GM18858 (cell line): ENCODE data around the gene MCM6.
"Not testable (repeated sequence)": the region's sequence is repeated elsewhere in the genome, so short reads cannot be mapped to it uniquely, and the experiment has no call there.

Experiments used
- ATAC-seq: cut with Tn5 transposase; IDR thresholded peaks from one replicate; pipeline ENCODE4 v1.9.1; 2021; ENCODE audit not compliant: unreplicated experiment

MCM6 gene

GRCh38 chr2:135822855-135823254 is 53.4 kb downstream of the MCM6 start:
- ATAC-seq, result no peak

- ATAC-seq, result no peak
Measured at GRCh38 chr2:135821190-135821589, 55.1 kb downstream of the MCM6 start.

GRCh38 chr2:135820003-135820618 is 56.1 kb downstream of the MCM6 start:
- ATAC-seq, result peak; percentile 88

- ATAC-seq, result no peak
Measured at GRCh38 chr2:135818937-135819610, 57.2 kb downstream of the MCM6 start.

GRCh38 chr2:135817951-135818350 is 58.3 kb downstream of the MCM6 start:
- ATAC-seq, result no peak

- no peak for ATAC-seq
Measured at GRCh38 chr2:135817466-135817865, 58.8 kb downstream of the MCM6 start.

GRCh38 chr2:135815269-135815668 is 61.0 kb downstream of the MCM6 start:
- no peak for ATAC-seq

GRCh38 chr2:135812907-135813511 is 63.2 kb downstream of the MCM6 start:
- ATAC-seq, result no peak

- ATAC-seq, result not testable (repeated sequence)
Measured at GRCh38 chr2:135807874-135808273, 68.4 kb downstream of the MCM6 start.

GRCh38 chr2:135803278-135803677 is 73.0 kb downstream of the MCM6 start:
- ATAC-seq, result no peak

- ATAC-seq, result no peak
Measured at GRCh38 chr2:135802350-135802749, 73.9 kb downstream of the MCM6 start.

GRCh38 chr2:135800513-135801460 is 75.5 kb downstream of the MCM6 start:
- no peak for ATAC-seq

GRCh38 chr2:135799738-135800137 is 76.5 kb downstream of the MCM6 start:
- no peak for ATAC-seq

- ATAC-seq, result no peak
Measured at GRCh38 chr2:135798762-135799161, 77.5 kb downstream of the MCM6 start.

- no peak for ATAC-seq
Measured at GRCh38 chr2:135798275-135798705, 78.0 kb downstream of the MCM6 start.

GRCh38 chr2:135797497-135798274 is 78.6 kb downstream of the MCM6 start:
- ATAC-seq, result peak; percentile 72

GRCh38 chr2:135796606-135797005 is 79.6 kb downstream of the MCM6 start:
- ATAC-seq, result no peak

- not testable (repeated sequence) for ATAC-seq
Measured at GRCh38 chr2:135795641-135796040, 80.6 kb downstream of the MCM6 start.

GRCh38 chr2:135792401-135793150 is 83.7 kb downstream of the MCM6 start:
- peak; percentile 41 for ATAC-seq
